Measurements from ENCODE around the gene NUDCD2. TPM values are rescaled to one million over a fixed set of nuclear protein-coding genes. Genes with fewer than 3 reads are reported as not detected.

Gene NUDCD2
- total RNA-seq, 1 donor from 2014 or later, result 6.6 TPM

GRCh38 chr5:163505368-163506094 is 45.6 kb upstream of the NUDCD2 start, which contains the start of gene MAT2B:
TSS of gene MAT2B (plus strand) at chr5:163505619. CDS start at chr5:163505687, 68 bp downstream.
- Histone ChIP-seq H3K36me3 (ENCODE audit: control insufficient read depth, insufficient read depth, low read length) (no peaks in the 10 kb centered on the region), H3K27me3 (ENCODE audit: control insufficient read depth, insufficient read depth, low read length) (no peaks in the 10 kb centered on the region), H3K4me3 (ENCODE audit: low read depth, low read length) (peak within 1 kb of the TSS; percentile 77)
- TF ChIP-seq CTCF (IDR thresholded peaks at IDR 0.05; ENCODE audit: insufficient read depth, low read length, severe bottlenecking), result peak; percentile 57
- DNase-seq (ENCODE audit: low read depth), result peak; percentile 86
- no peak for FAIRE-seq

GRCh38 chr5:163505049-163505367 is 45.1 kb upstream of the NUDCD2 start:
- FAIRE-seq (no peak), DNase-seq (ENCODE audit: low read depth) (no peak)
- TF ChIP-seq CTCF (IDR thresholded peaks at IDR 0.05; ENCODE audit: insufficient read depth, low read length, severe bottlenecking), result no peak
- peak overlapping the region; percentile 77 for H3K4me3 ChIP-seq (ENCODE audit: low read depth, low read length)
- H3K27me3 ChIP-seq (ENCODE audit: control insufficient read depth, insufficient read depth, low read length), result no peaks in the 10 kb centered on the region
- H3K36me3 ChIP-seq (ENCODE audit: control insufficient read depth, insufficient read depth, low read length), result no peaks in the 10 kb centered on the region

GRCh38 chr5:163504079-163504931 is 44.4 kb upstream of the NUDCD2 start:
- H3K36me3 ChIP-seq (ENCODE audit: control insufficient read depth, insufficient read depth, low read length), result no peaks in the 10 kb centered on the region
- H3K4me3 ChIP-seq (ENCODE audit: low read depth, low read length), result peak overlapping the region; percentile 77
- TF ChIP-seq CTCF (IDR thresholded peaks at IDR 0.05; ENCODE audit: insufficient read depth, low read length, severe bottlenecking), result no peak
- H3K27me3 ChIP-seq (ENCODE audit: control insufficient read depth, insufficient read depth, low read length), result no peaks in the 10 kb centered on the region
- peak; percentile 35 for DNase-seq (ENCODE audit: low read depth)
- no peak for FAIRE-seq

GRCh38 chr5:163503106-163504078 is 43.5 kb upstream of the NUDCD2 start:
- H3K4me3 ChIP-seq (ENCODE audit: low read depth, low read length), result peak overlapping the region; percentile 77
- FAIRE-seq, result no peak
- DNase-seq (ENCODE audit: low read depth), result peak; percentile 73
- H3K36me3 ChIP-seq (ENCODE audit: control insufficient read depth, insufficient read depth, low read length), result no peaks in the 10 kb centered on the region
- no peaks in the 10 kb centered on the region for H3K27me3 ChIP-seq (ENCODE audit: control insufficient read depth, insufficient read depth, low read length)
- peak; percentile 35 for TF ChIP-seq CTCF (IDR thresholded peaks at IDR 0.05; ENCODE audit: insufficient read depth, low read length, severe bottlenecking)

- H3K36me3 ChIP-seq (ENCODE audit: control insufficient read depth, insufficient read depth, low read length), result no peaks in the 10 kb centered on the region
- H3K4me3 ChIP-seq (ENCODE audit: low read depth, low read length), result no peak overlapping the region
- FAIRE-seq, result no peak
- no peak for TF ChIP-seq CTCF (IDR thresholded peaks at IDR 0.05; ENCODE audit: insufficient read depth, low read length, severe bottlenecking)
- no peaks in the 10 kb centered on the region for H3K27me3 ChIP-seq (ENCODE audit: control insufficient read depth, insufficient read depth, low read length)
- no peak for DNase-seq (ENCODE audit: low read depth)
Measured at GRCh38 chr5:163502521-163502920, 42.6 kb upstream of the NUDCD2 start.
